GM12878 (cell line): ENCODE results near the gene GLB1L. TPM values are rescaled to one million over a fixed set of nuclear protein-coding genes. Genes with fewer than 3 reads are reported as not detected.

Experiments used
- ATAC-seq: fragments of 200-7000 bp; cut with Tn5 transposase; 3 replicates; pipeline ENCODE4 v1.9.1; 2020; ENCODE audit warnings: mild to moderate bottlenecking, moderate library complexity
- BruUV-seq: library from RNA; stranded (reverse); fragments of 400-500 nt; replicated peaks from 2 replicates; lab custom pipeline; 2021; lab: Mats Ljungman, UMichigan
- CTCF ChIA-PET: fragments of 300-600 bp; sonication (Branson Sonifier 250); formaldehyde crosslinking; extraction: SDS; loops from one replicate; lab custom pipeline; 2021; ENCODE audit warnings: inconsistent platforms; lab: Yijun Ruan, JAX
- POLR2A ChIA-PET: fragments of 350-600 bp; formaldehyde crosslinking; extraction: SDS; loops from one replicate; lab custom pipeline; 2021; ENCODE audit warnings: inconsistent platforms; lab: Charles Lee
- RAD21 ChIA-PET: fragments of 300-600 bp; sonication (Branson Sonifier 250); formaldehyde crosslinking; loops from one replicate; lab custom pipeline; 2023; ENCODE audit warnings: antibody characterized with exemption; ENCODE audit not compliant: unreplicated experiment; lab: Charles Lee
- SMC1A ChIA-PET: fragments of 300-600 bp; sonication (Branson Sonifier 250); formaldehyde crosslinking; loops from one replicate; lab custom pipeline; 2023; ENCODE audit not compliant: unreplicated experiment, uncharacterized antibody; lab: Charles Lee
- DNase-seq: peaks from one replicate; pipeline ENCODE4 v3.0.0-alpha.2; 2011; ENCODE audit warnings: low read depth, low spot score
- FAIRE-seq: peaks from 3 replicates; lab custom pipeline; 2011; peaks lifted over from hg19 to GRCh38; lab: Jason Lieb, UNC
- H2AFZ ChIP-seq: 2 replicates; pipeline ENCODE4 v1.6.0; 2011; ENCODE audit warnings: low read depth, low read length, control low read depth; ENCODE audit not compliant: control insufficient read depth
- H3K27ac ChIP-seq: 2 replicates; pipeline ENCODE4 v1.5.1; 2011; ENCODE audit warnings: control low read depth; ENCODE audit not compliant: control insufficient read depth, insufficient read depth
- H3K27me3 ChIP-seq, 2 experiments: replicated peaks in 1 of 2; 2 replicates each; pipeline versions ENCODE4 v1.6.0 to v1.6.1; 2011; ENCODE audit warnings: low read length in 1 of 2; ENCODE audit not compliant: control insufficient read depth in 2 of 2, insufficient read depth in 2 of 2
- H3K36me3 ChIP-seq, 2 experiments: 2 replicates each; pipeline ENCODE4 v1.5.1; 2011; ENCODE audit warnings: low read length in 1 of 2; ENCODE audit not compliant: control insufficient read depth in 2 of 2, insufficient read depth in 2 of 2
- H3K4me1 ChIP-seq: 2 replicates; pipeline ENCODE4 v1.6.1; 2011; ENCODE audit warnings: mild to moderate bottlenecking, low read length, moderate library complexity, mixed read lengths; ENCODE audit not compliant: control insufficient read depth, insufficient read depth
- H3K4me2 ChIP-seq: 2 replicates; pipeline ENCODE4 v1.6.0; 2011; ENCODE audit warnings: control low read depth; ENCODE audit not compliant: control insufficient read depth, insufficient read depth
- H3K4me3 ChIP-seq: fragments of 200-600 bp; sonication (generic); 2 replicates; pipeline ENCODE4 v1.5.1; 2016
- H3K79me2 ChIP-seq: 2 replicates; pipeline ENCODE4 v1.6.0; 2011; ENCODE audit warnings: low read length; ENCODE audit not compliant: control insufficient read depth, insufficient read depth
- H3K9ac ChIP-seq: 2 replicates; pipeline ENCODE4 v1.8.0; 2011; ENCODE audit warnings: low read length, control low read depth, mixed read lengths; ENCODE audit not compliant: control insufficient read depth, insufficient read depth
- H3K9me3 ChIP-seq: replicated peaks from 3 replicates; pipeline ENCODE4 v1.5.1; 2011; ENCODE audit warnings: mild to moderate bottlenecking, low read length; ENCODE audit not compliant: control insufficient read depth, insufficient read depth
- H4K20me1 ChIP-seq: 2 replicates; pipeline ENCODE4 v1.6.0; 2011; ENCODE audit not compliant: control insufficient read depth, insufficient read depth
- BACH1 ChIP-seq: fragments of 450-650 bp; IDR thresholded peaks from 2 replicates; pipeline ENCODE4 v1.6.1; 2017; ENCODE audit warnings: mild to moderate bottlenecking, borderline replicate concordance
- BCLAF1 ChIP-seq: fragments of 450-650 bp; IDR thresholded peaks from 2 replicates; pipeline ENCODE4 v1.6.1; 2017; ENCODE audit warnings: antibody characterized with exemption, mild to moderate bottlenecking, moderate library complexity
- CBFB ChIP-seq: IDR thresholded peaks from 2 replicates; pipeline ENCODE4 v1.6.1; 2016; ENCODE audit warnings: antibody characterized with exemption, low read depth
- CREM ChIP-seq: IDR thresholded peaks from 2 replicates; pipeline ENCODE4 v1.6.1; 2014; ENCODE audit warnings: antibody characterized with exemption, low read depth
- DPF2 ChIP-seq: fragments of 450-650 bp; IDR thresholded peaks from 2 replicates; pipeline ENCODE4 v1.6.1; 2017; ENCODE audit warnings: mild to moderate bottlenecking
- GATAD2B ChIP-seq: fragments of 450-650 bp; conservative IDR thresholded peaks from 2 replicates; pipeline ENCODE4 v1.6.1; 2017; ENCODE audit warnings: low read depth, mild to moderate bottlenecking, moderate library complexity
- HSF1 ChIP-seq: fragments of 150-350 bp; IDR thresholded peaks from 2 replicates; pipeline ENCODE4 v1.6.1; 2014; ENCODE audit warnings: mild to moderate bottlenecking, low read depth, low read length
- JUND ChIP-seq: IDR thresholded peaks from 2 replicates; pipeline ENCODE4 v1.6.1; 2012; ENCODE audit warnings: low read depth, mild to moderate bottlenecking, low read length, improper control_type of control experiment, moderate library complexity
- MTA3 ChIP-seq: IDR thresholded peaks from 2 replicates; pipeline ENCODE4 v1.6.1; 2012; ENCODE audit warnings: low read length, inconsistent platforms, borderline replicate concordance
- NR2F1 ChIP-seq: fragments of 450-650 bp; conservative IDR thresholded peaks from 2 replicates; pipeline ENCODE4 v1.6.1; 2017; ENCODE audit warnings: mild to moderate bottlenecking
- YY1 ChIP-seq: IDR thresholded peaks from 2 replicates; pipeline ENCODE4 v1.6.1; 2011; ENCODE audit warnings: low read depth, mild to moderate bottlenecking, low read length
- ZNF217 ChIP-seq: fragments of 450-650 bp; IDR thresholded peaks from 2 replicates; pipeline ENCODE4 v1.6.1; 2017; ENCODE audit warnings: antibody characterized with exemption, mild to moderate bottlenecking
- WGBS: methylation state at CpG from one replicate; pipeline ENCODE4 v1.1.6; 2016; ENCODE audit warnings: low lambda C conversion rate; ENCODE audit not compliant: insufficient replicate concordance, insufficient coverage; ENCODE audit errors: missing lambda C conversion rate; 5-methylcytosine and 5-hydroxymethylcytosine counted together
- in situ Hi-C: fragments of 300-500 bp; cut with MboI; formaldehyde crosslinking; loops from 9 replicates; pipeline ENCODE4 v1.14.3; 2018; ENCODE audit warnings: mixed read lengths
- intact Hi-C: fragments of 100-400 bp; cut with micrococcal nuclease; formaldehyde crosslinking; loops from one replicate; pipeline ENCODE4 v1.14.2; 2022; ENCODE audit not compliant: unreplicated experiment
- polyA plus RNA-seq, 11 experiments: library from polyadenylated mRNA; depleted of rRNA in 4 of 11; unstranded in 6 of 11; stranded (reverse) in 5 of 11; fragments of >200 nt; fragmentation: Nextera tagmentation in 4 of 11; fragmentation: Illumina TruSeq in 1 of 11; extraction: Ambion mirVana in 4 of 11; extraction: Trizol in 1 of 11; gene quantifications; 1 replicate in 1 of 11; 2 replicates in 10 of 11; pipeline versions ENCODE4 v1.2.1 to v1.2.3, GENCODE V29; 2011 to 2016; ENCODE audit warnings: inconsistent platforms in 2 of 11, missing spikeins in 2 of 11, low read depth in 1 of 11
- total RNA-seq, 4 experiments: library from RNA; depleted of rRNA in 3 of 4; stranded (reverse); fragments of >200 nt in 3 of 4; fragmentation: Illumina TruSeq in 1 of 4; extraction: Trizol in 1 of 4; gene quantifications; 2 replicates each; pipeline versions ENCODE4 v1.2.1 to v1.2.3, GENCODE V29; 2013 to 2021
- TF ChIP-seq, protein P1 (sequence below): fragments of 450-650 bp; IDR thresholded peaks from 2 replicates; pipeline ENCODE4 v1.6.1; 2016; ENCODE audit warnings: mild to moderate bottlenecking

Gene GLB1L
- total and polyA plus RNA-seq, 10 of the 15 experiments (the other 5 are each of a cell fraction or from before 2014, with no cell fraction given) = 0.29 to 4.6 (median 2.7) TPM

DNA sequence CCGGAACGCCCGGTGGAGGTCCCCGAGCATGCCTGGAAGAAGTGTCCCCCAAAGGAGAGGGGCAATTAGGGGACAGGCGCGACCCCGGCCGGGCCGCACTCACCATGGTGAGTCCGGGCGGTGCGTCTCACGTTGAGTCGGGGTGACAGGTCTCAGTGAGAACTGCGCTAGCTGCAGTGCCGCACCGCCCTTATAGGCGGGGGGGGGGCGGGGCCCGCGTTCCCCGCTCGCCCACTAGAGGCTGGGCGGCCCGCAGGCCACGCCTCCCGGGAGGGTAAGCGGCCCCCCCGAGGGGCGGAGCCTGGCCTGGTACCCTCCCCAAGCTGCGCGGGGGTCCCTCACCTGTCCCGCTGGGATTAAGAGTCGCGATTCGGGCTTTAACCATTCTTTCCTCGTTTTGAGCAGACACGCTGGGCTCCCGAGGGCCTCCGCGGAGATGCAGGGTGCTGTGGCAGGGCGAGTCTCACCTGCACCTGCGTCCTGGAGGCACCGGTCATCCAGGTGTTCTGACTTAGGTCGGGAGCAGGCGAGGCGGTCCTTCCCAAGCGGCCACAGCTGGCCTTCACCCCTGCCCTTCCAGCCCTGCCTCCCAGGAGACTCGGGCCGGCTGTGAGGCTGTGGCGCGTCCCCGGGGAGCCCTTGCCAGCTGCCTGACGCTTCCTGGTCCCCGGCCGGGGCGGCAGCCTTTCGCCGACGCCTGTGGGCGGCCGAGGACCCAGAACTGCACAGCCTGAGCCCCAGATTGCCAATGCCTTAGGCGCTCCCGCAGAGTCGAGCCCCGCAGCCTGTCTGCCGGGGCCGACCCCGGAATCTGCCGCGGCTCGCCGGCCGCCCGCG lies 8.7 kb upstream of the GLB1L start, which contains the start of gene TUBA4A (continued):
- TF ChIP-seq JUND (0 out of 2 replicates have a peak, but pooled peaks have one; percentile 10), NR2F1 (peak; percentile 43), HSF1 (no peak), GATAD2B (peak; percentile 68), BACH1 (0 out of 2 replicates have a peak, but pooled peaks have one; percentile 36)

DNA sequence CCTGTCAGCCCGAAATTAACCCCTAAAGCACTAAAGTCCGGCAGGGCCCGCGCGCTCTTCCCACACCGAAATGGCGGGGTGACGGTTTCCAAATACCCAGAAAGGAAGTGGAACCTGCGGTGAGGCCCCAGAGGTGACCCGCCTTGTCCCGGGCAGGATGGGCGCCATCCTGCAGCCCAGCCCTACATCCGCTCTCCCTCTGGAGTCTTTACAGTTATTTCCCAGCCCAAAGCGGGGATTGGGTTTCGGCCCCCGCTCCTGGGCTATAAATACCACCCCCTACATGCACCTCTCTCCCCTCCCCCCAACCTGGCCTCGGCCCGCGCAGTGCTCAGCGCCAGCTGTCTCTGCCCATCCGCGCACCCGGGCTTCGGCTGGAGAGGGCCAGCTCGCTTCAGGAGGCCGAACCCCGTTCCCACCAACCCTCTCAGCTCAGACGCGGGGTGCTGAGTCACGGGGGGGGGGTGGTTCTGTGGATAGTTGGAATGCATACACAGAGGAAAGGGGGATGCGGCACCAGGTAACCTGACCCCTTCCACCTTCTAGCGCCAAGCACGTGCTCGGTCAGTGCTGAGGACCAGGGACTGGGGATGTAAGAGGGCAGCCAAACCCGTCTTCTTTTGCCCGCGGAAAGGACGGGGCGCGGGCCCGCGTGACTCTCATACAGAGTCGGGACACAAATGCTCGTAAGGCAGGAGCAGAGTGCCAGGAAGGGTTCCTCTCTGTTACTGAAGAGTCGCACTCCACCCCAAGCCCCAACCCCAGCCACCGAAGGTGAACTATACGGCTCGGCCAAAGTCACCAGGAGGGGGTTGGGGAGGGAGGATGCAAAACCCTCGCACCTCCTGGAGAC lies 7.9 kb upstream of the GLB1L start, which contains the start of gene TUBA4B:
TUBA4B (plus strand) TSS at position 344 of the 853 bp plus-strand sequence; CDS start at position 509, 165 bp downstream.
- Histone ChIP-seq H3K4me2 (peak within 1 kb of the TSS; percentile 92), H3K4me1 (peaks cover 27% of the 10 kb centered on the region), H2AFZ (peak within 1 kb of the TSS; percentile 92), H3K9me3 (no peaks in the 10 kb centered on the region), H4K20me1 (0 out of 2 replicates have a peak, but pooled peaks cover 4% of the 10 kb centered on the region), H3K4me3 (peak within 1 kb of the TSS; percentile 86), H3K9ac (peak within 1 kb of the TSS; percentile 86), H3K36me3 (peaks cover 10 to 11% of the 10 kb centered on the region in 2 experiments), H3K27ac (peak within 1 kb of the TSS; percentile 77), H3K27me3 (no peaks in the 10 kb centered on the region), H3K79me2 (peaks cover 44% of the 10 kb centered on the region)
- BruUV-seq = TSS peak; percentile 63
- ChIA-PET SMC1A (interaction anchor here (0.6 to 8.6 kb wide), 10 partner anchors 11 to 399 kb away, joined by 3 to 98 read pairs (median 7); partner anchors contain the start of genes ANKZF1, ATG9A, CNPPD1 and DNAJB2), POLR2A (interaction anchor here (0.5 to 9.0 kb wide), 29 partner anchors 8 to 1883 kb away, joined by 3 to 160 read pairs (median 4); partner anchors contain the start of genes ABCB6, ANKZF1, ATG9A and CNPPD1), CTCF (interaction anchor here (0.9 to 6.1 kb wide), 8 partner anchors 8 to 83 kb away, joined by 3 to 65 read pairs (median 5); partner anchors contain the start of genes ANKZF1, ATG9A, DNAJB2 and GLB1L), RAD21 (interaction anchor here (1.0 to 5.1 kb wide), 8 partner anchors 8 to 82 kb away, joined by 3 to 53 read pairs (median 5); partner anchors contain the start of genes ANKZF1, ATG9A, DNAJB2 and GLB1L)
- FAIRE-seq (peak; percentile 23), DNase-seq (no peak), ATAC-seq (peak; percentile 34)
- in situ Hi-C loops (no loop called here), intact Hi-C loops (loop anchor here (1.0 to 2.0 kb wide), 4 partner anchors 24 to 76 kb away; partner anchors contain the start of genes ANKZF1, ATG9A, CNPPD1 and DNAJB2)
- WGBS = 1% methylated on average over 49 of the region's 49 CpGs
- TF ChIP-seq MTA3 (peak; percentile 53; the same call in 1 of the 2 replicates), BCLAF1 (no peak), CREM (peak; percentile 31; the same call in 1 of the 2 replicates), YY1 (peak; percentile 82), DPF2 (peak; percentile 55; the same call in 1 of the 2 replicates), ZNF217 (no peak), CBFB (peak; percentile 32; the same call in 1 of the 2 replicates)
- TF ChIP-seq, protein P1, sequence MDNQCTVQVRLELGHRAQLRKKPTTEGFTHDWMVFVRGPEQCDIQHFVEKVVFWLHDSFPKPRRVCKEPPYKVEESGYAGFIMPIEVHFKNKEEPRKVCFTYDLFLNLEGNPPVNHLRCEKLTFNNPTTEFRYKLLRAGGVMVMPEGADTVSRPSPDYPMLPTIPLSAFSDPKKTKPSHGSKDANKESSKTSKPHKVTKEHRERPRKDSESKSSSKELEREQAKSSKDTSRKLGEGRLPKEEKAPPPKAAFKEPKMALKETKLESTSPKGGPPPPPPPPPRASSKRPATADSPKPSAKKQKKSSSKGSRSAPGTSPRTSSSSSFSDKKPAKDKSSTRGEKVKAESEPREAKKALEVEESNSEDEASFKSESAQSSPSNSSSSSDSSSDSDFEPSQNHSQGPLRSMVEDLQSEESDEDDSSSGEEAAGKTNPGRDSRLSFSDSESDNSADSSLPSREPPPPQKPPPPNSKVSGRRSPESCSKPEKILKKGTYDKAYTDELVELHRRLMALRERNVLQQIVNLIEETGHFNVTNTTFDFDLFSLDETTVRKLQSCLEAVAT = peak; percentile 59; the same call in 1 of the 2 replicates
